Type B pancreatic cell (in vitro differentiated cells): ENCODE results near the gene EIF4E2. TPM values are rescaled to one million over a fixed set of nuclear protein-coding genes. Genes with fewer than 3 reads are reported as not detected.

Experiments used
- DNase-seq: peaks from one replicate; pipeline ENCODE4 v3.0.0; 2021; ENCODE audit warnings: mixed read lengths; ENCODE audit not compliant: unreplicated experiment; ENCODE audit errors: extremely low spot score
- H3K27ac Mint-ChIP-seq: 2 replicates; pipeline ENCODE4 v1.8.0; 2021; ENCODE audit warnings: mild to moderate bottlenecking, mixed read lengths
- H3K27me3 Mint-ChIP-seq: 2 replicates; pipeline ENCODE4 v1.8.0; 2021; ENCODE audit warnings: mixed read lengths
- H3K36me3 Mint-ChIP-seq: 2 replicates; pipeline ENCODE4 v1.8.0; 2021; ENCODE audit warnings: mixed read lengths
- H3K4me1 Mint-ChIP-seq: one replicate; pipeline ENCODE4 v1.8.0; 2021; ENCODE audit warnings: mixed read lengths; ENCODE audit not compliant: unreplicated experiment
- H3K4me3 Mint-ChIP-seq: 2 replicates; pipeline ENCODE4 v1.8.0; 2021; ENCODE audit warnings: mild to moderate bottlenecking, mixed read lengths
- H3K9me3 Mint-ChIP-seq: 2 replicates; pipeline ENCODE4 v1.8.0; 2021; ENCODE audit warnings: mixed read lengths
- CTCF ChIP-seq: fragments of 200-600 bp; sonication (generic); conservative IDR thresholded peaks from 2 replicates; pipeline ENCODE4 v1.5.0; 2021; ENCODE audit warnings: antibody characterized with exemption, mild to moderate bottlenecking
- total RNA-seq: library from RNA; stranded (reverse); gene quantifications from 2 replicates; pipeline ENCODE4 v1.2.1, GENCODE V29; 2021; ENCODE audit warnings: low replicate concordance

The EIF4E2 gene
- total RNA-seq, 1 donor from 2014 or later = 77.1 TPM

GRCh38 chr2:232535761-232536530 is 14.5 kb upstream of the EIF4E2 start:
- Mint-ChIP-seq H3K36me3 (no peaks in the 10 kb centered on the region), H3K4me1 (peaks cover 17% of the 10 kb centered on the region), H3K27me3 (peaks cover 4% of the 10 kb centered on the region), H3K27ac (no peak overlapping the region), H3K9me3 (no peaks in the 10 kb centered on the region), H3K4me3 (no peak overlapping the region)
- TF ChIP-seq CTCF = no peak
- DNase-seq = no peak

- peaks cover 17% of the 10 kb centered on the region for H3K4me1 Mint-ChIP-seq
- H3K36me3 Mint-ChIP-seq = no peaks in the 10 kb centered on the region
- H3K27ac Mint-ChIP-seq = no peak overlapping the region
- peak; percentile 51 for TF ChIP-seq CTCF
- no peaks in the 10 kb centered on the region for H3K9me3 Mint-ChIP-seq
- no peak for DNase-seq
- peaks cover 4% of the 10 kb centered on the region for H3K27me3 Mint-ChIP-seq
- no peak overlapping the region for H3K4me3 Mint-ChIP-seq
Measured at GRCh38 chr2:232537079-232537478, 13.4 kb upstream of the EIF4E2 start.

- no peak for DNase-seq
- H3K27me3 Mint-ChIP-seq = peaks cover 4% of the 10 kb centered on the region
- H3K36me3 Mint-ChIP-seq = no peaks in the 10 kb centered on the region
- peaks cover 17% of the 10 kb centered on the region for H3K4me1 Mint-ChIP-seq
- H3K4me3 Mint-ChIP-seq = no peak overlapping the region
- no peaks in the 10 kb centered on the region for H3K9me3 Mint-ChIP-seq
- no peak for TF ChIP-seq CTCF
- no peak overlapping the region for H3K27ac Mint-ChIP-seq
Measured at GRCh38 chr2:232537499-232537898, 13.0 kb upstream of the EIF4E2 start.

- TF ChIP-seq CTCF = no peak
- Mint-ChIP-seq H3K36me3 (no peaks in the 10 kb centered on the region), H3K27me3 (peaks cover 4% of the 10 kb centered on the region), H3K4me3 (peak overlapping the region; percentile 11), H3K4me1 (peaks cover 17% of the 10 kb centered on the region), H3K27ac (no peak overlapping the region), H3K9me3 (no peaks in the 10 kb centered on the region)
- peak; percentile 50 for DNase-seq
Measured at GRCh38 chr2:232538671-232539070, 11.8 kb upstream of the EIF4E2 start.

- Mint-ChIP-seq H3K27me3 (peaks cover 4% of the 10 kb centered on the region), H3K4me1 (peaks cover 12% of the 10 kb centered on the region), H3K9me3 (no peaks in the 10 kb centered on the region), H3K4me3 (peak within 1 kb of the TSS; percentile 11), H3K27ac (no peak within 1 kb of the TSS), H3K36me3 (no peaks in the 10 kb centered on the region)
- peak; percentile 67 for DNase-seq
- TF ChIP-seq CTCF = no peak
Measured at GRCh38 chr2:232539298-232540231, 10.9 kb upstream of the EIF4E2 start, which contains the start of gene CHRNG. Gene CHRNG, plus strand, starts transcription at chr2:232539692. Its CDS starts 56 bp downstream, at chr2:232539748.
